Stimulated activated CD8-positive, alpha-beta memory T cell treated with anti-CD3 and anti-CD28 coated beads, Interleukin-4, amount 100 ng/mL, for 24 hours (primary cell): Measurements from ENCODE around the gene HGF.
"Not testable (repeated sequence)": the region's sequence is repeated elsewhere in the genome, so short reads cannot be mapped to it uniquely, and the experiment has no call there.

Source experiments
- DNase-seq: peaks from one replicate; pipeline ENCODE4 v3.0.0-alpha.2; 2020; ENCODE audit warnings: low read depth

Gene HGF

GRCh38 chr7:81769891-81770727, at the start of gene HGF:
HGF (minus strand) TSS chr7:81770047; CDS start chr7:81769971, 76 bp downstream.
- DNase-seq: no peak

GRCh38 chr7:81816312-81816711, 46.5 kb upstream of the HGF start:
- no peak for DNase-seq

GRCh38 chr7:81812866-81813476, 43.1 kb upstream of the HGF start:
- DNase-seq: not testable (repeated sequence)

- no peak for DNase-seq
Observed at GRCh38 chr7:81811956-81812865, 42.4 kb upstream of the HGF start.

- DNase-seq: no peak
Observed at GRCh38 chr7:81810476-81811155, 40.8 kb upstream of the HGF start.

GRCh38 chr7:81808310-81808709, 38.5 kb upstream of the HGF start:
- DNase-seq: not testable (repeated sequence)

- DNase-seq: no peak
Observed at GRCh38 chr7:81803267-81803666, 33.4 kb upstream of the HGF start.

- DNase-seq: no peak
Observed at GRCh38 chr7:81802251-81802650, 32.4 kb upstream of the HGF start.

- DNase-seq: no peak
Observed at GRCh38 chr7:81801532-81801931, 31.7 kb upstream of the HGF start.

- DNase-seq: no peak
Observed at GRCh38 chr7:81791568-81792518, 22.0 kb upstream of the HGF start.

GRCh38 chr7:81790686-81791085, 20.8 kb upstream of the HGF start:
- DNase-seq: no peak

GRCh38 chr7:81790120-81790500, 20.3 kb upstream of the HGF start:
- no peak for DNase-seq

- no peak for DNase-seq
Observed at GRCh38 chr7:81789406-81790119, 19.7 kb upstream of the HGF start.

GRCh38 chr7:81788246-81788645, 18.4 kb upstream of the HGF start:
- no peak for DNase-seq

GRCh38 chr7:81783818-81784217, 14.0 kb upstream of the HGF start:
- no peak for DNase-seq

- DNase-seq: no peak
Observed at GRCh38 chr7:81780914-81781693, 11.3 kb upstream of the HGF start.

- no peak for DNase-seq
Observed at GRCh38 chr7:81779706-81780105, 9.9 kb upstream of the HGF start.

- no peak for DNase-seq
Observed at GRCh38 chr7:81777697-81778096, 7.8 kb upstream of the HGF start.

- DNase-seq: no peak
Observed at GRCh38 chr7:81776948-81777630, 7.2 kb upstream of the HGF start.
